Tibial artery (tissue), 4 donors: ENCODE results near the gene TSSC4.

Experiments used
- DNase-seq, 2 donors: peaks; one replicate each; pipeline ENCODE4 v3.0.0-alpha.2; 2019
- H3K27ac ChIP-seq, 2 donors: fragments of 200-600 bp; sonication (generic) in 1 of 2; 1 replicate in 1 of 2; 2 replicates in 1 of 2; pipeline ENCODE4 v1.5.1; 2018 to 2019; ENCODE audit warnings: mild to moderate bottlenecking in 1 of 2
- H3K27me3 ChIP-seq, 2 donors: fragments of 200-600 bp; sonication (generic) in 1 of 2; one replicate each; pipeline versions ENCODE4 v1.5.1 to v1.6.0; 2016 to 2019
- H3K36me3 ChIP-seq, 3 donors: fragments of 200-600 bp; sonication (generic) in 2 of 3; one replicate each; pipeline ENCODE4 v1.5.1; 2016 to 2019; ENCODE audit warnings: mild to moderate bottlenecking in 2 of 3
- H3K4me1 ChIP-seq, 4 donors: fragments of 200-600 bp; sonication (generic) in 2 of 4; 1 replicate in 3 of 4; 2 replicates in 1 of 4; pipeline ENCODE4 v1.5.1; 2016 to 2019
- H3K4me3 ChIP-seq, 2 donors: fragments of 200-600 bp; sonication (generic) in 1 of 2; 1 replicate in 1 of 2; 2 replicates in 1 of 2; pipeline ENCODE4 v1.5.1; 2018 to 2019; ENCODE audit warnings: mild to moderate bottlenecking in 2 of 2
- H3K9me3 ChIP-seq, 3 donors: fragments of 200-600 bp; sonication (generic) in 1 of 3; one replicate each; pipeline ENCODE4 v1.5.1; 2016 to 2019
- CTCF ChIP-seq, 2 experiments: fragments of 200-600 bp in 1 of 2; fragments of 450-650 bp in 1 of 2; IDR thresholded peaks; one replicate each; pipeline ENCODE4 v1.5.1; 2017 to 2019; ENCODE audit warnings: antibody characterized with exemption in 2 of 2, mild to moderate bottlenecking in 1 of 2, moderate library complexity in 1 of 2
- intact Hi-C: fragments of 100-400 bp; cut with DNase I; formaldehyde crosslinking; loops from one replicate; pipeline ENCODE4 v1.15.0; 2023; ENCODE audit warnings: low total_unique reads

Gene TSSC4

DNA sequence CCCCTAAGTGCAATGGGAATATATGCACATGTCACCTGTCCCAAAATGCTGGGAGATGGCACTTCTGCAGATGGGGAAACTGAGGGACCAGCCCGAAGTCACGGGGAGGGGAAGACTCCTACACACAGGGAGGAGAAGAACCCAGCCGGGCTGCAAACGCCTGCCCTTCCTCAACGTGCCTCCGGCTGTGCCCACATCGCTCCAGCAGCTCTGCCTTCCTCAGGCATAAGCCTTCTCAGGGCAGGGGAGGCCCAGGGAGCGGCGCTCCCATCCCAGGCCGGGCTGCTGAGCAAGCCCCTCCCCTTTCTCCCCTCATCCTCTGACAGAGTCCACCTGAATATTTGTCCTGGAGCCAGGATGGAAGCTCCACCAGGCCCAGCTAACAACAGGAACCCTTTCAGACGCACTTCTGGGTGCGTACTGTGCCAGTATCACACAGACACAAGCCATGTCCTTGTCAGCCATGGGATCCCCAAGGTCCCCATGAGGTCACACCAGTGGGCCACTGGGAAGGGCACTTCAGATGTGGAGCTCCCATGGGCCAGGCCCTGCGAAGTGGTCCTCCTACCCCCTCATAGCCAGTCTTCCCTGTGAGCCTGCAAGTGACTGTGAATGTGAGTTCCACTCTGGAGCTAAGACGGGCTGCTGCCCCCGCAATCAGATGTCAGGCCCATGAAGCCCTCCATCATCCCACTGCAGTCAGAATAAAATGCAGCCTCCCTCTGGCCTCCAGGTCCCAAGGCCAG, 25.9 kb upstream of the TSSC4 start:
- H3K36me3 ChIP-seq: no peaks in the 10 kb centered on the region
- peaks cover 0 to 24% (median 17%) of the 10 kb centered on the region in 4 donors for H3K4me1 ChIP-seq
- H3K9me3 ChIP-seq: no peaks in the 10 kb centered on the region
- H3K27ac ChIP-seq: no peak overlapping the region
- DNase-seq: no peak
- intact Hi-C loops: loop anchor here (5.0 kb wide), 1 partner anchor 33 kb away; no protein-coding TSS in a partner anchor
- no peaks in the 10 kb centered on the region for H3K27me3 ChIP-seq
- no peak for TF ChIP-seq CTCF (IDR thresholded peaks at IDR 0.05)
- no peak overlapping the region for H3K4me3 ChIP-seq

DNA sequence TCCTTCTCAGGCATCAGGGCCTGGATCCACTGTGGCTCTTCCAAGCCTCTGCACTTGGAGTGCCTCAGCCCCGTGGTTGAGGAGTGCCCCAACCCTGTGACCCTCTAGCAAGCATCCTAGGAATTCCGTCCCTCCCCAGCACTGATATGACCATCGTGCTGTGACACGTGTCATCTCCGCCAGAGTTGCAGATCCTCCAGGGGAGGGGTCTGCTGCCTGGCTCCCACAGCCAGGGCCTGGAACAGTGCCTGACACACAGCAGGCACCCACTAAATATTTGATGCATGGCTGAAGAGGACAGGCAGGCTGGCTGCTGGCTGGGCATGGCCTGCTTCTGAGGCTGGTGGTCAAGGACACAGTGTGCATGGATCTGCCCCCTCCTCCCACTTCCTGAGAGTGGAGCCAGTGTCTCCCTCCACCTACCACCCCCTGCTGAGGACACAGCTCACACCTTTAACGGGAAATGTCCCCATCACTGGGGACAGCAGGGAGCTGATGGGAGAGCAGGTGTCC, 25.2 kb upstream of the TSSC4 start:
- intact Hi-C loops: no loop called here
- H3K27me3 ChIP-seq: no peaks in the 10 kb centered on the region
- no peak overlapping the region for H3K27ac ChIP-seq
- DNase-seq: no peak
- peaks cover 0 to 32% (median 25%) of the 10 kb centered on the region in 4 donors for H3K4me1 ChIP-seq
- no peaks in the 10 kb centered on the region for H3K9me3 ChIP-seq
- no peak overlapping the region for H3K4me3 ChIP-seq
- H3K36me3 ChIP-seq: no peaks in the 10 kb centered on the region
- no peak for TF ChIP-seq CTCF (IDR thresholded peaks at IDR 0.05)

GRCh38 chr11:2375964-2376551, 24.5 kb upstream of the TSSC4 start:
- no peaks in the 10 kb centered on the region for H3K27me3 ChIP-seq
- no peak for TF ChIP-seq CTCF (IDR thresholded peaks at IDR 0.05)
- no peaks in the 10 kb centered on the region for H3K36me3 ChIP-seq
- peaks cover 0 to 39% (median 29%) of the 10 kb centered on the region in 4 donors for H3K4me1 ChIP-seq
- H3K9me3 ChIP-seq: no peaks in the 10 kb centered on the region
- no peak overlapping the region for H3K27ac ChIP-seq
- DNase-seq: no peak
- intact Hi-C loops: no loop called here
- no peak overlapping the region for H3K4me3 ChIP-seq

- Histone ChIP-seq H3K4me1 (peaks cover 0 to 47% (median 36%) of the 10 kb centered on the region in 4 donors), H3K36me3 (no peaks in the 10 kb centered on the region), H3K9me3 (no peaks in the 10 kb centered on the region), H3K27me3 (no peaks in the 10 kb centered on the region), H3K27ac (peak within 1 kb of the TSS; percentile 98 to 100), H3K4me3 (peak within 1 kb of the TSS; percentile 99 to 100)
- intact Hi-C loops: no loop called here
- no peak for TF ChIP-seq CTCF (IDR thresholded peaks at IDR 0.05)
- no peak for DNase-seq
Measured at GRCh38 chr11:2376751-2377451, 23.6 kb upstream of the TSSC4 start, which contains the start of gene CD81. Gene CD81, plus strand, starts transcription at chr11:2377310. Its CDS starts 240 bp downstream, at chr11:2377550.

DNA sequence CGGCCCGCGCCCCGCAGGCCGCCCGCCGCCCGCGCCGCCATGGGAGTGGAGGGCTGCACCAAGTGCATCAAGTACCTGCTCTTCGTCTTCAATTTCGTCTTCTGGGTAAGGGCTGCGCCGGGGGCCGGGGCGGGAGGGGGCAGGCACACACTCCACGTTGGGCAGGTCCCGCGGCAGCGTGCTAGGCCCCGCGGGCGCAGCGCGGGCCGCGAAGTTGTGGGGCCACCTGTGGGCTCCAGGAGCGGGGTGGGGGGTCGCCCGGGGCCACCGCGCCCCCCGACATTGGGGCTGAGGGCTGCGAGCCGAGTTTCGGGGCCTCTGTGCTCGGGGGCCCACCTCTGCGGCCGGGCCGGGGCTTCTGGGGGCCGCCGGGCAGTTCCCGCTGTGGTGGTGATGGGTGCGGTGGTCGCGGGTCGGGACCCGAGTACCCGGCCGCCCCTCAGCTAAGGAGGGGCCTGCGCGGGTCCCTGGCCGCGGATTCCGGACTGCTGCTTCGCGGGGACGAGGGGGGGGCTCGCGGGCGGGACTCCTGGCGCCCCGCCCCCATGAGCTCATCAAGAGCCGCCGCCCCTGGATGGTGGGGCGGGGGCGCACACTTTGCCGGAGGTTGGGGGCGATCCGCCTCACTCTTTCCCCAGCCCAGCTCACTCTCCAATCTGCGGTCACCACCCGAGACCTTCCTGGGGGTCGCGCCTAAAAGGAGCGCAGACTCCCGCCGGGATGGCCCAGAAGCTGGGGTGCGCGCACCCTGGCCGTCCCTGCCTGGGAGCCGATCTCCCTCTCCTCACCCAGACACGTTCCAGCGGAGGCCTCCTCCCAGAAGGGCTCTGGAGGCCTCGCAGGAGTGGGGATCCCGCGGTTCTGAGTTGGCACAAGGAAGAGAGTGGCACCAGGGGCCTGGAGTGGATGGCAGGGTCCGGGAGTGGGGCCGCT, 22.8 kb upstream of the TSSC4 start:
- H3K4me3 ChIP-seq: peak overlapping the region; percentile 99 to 100
- no peaks in the 10 kb centered on the region for H3K36me3 ChIP-seq
- intact Hi-C loops: no loop called here
- TF ChIP-seq CTCF (IDR thresholded peaks at IDR 0.05): no peak
- no peaks in the 10 kb centered on the region for H3K27me3 ChIP-seq
- peaks cover 0 to 56% (median 44%) of the 10 kb centered on the region in 4 donors for H3K4me1 ChIP-seq
- H3K9me3 ChIP-seq: no peaks in the 10 kb centered on the region
- peak; percentile 79 to 88 for DNase-seq
- peak overlapping the region; percentile 98 to 100 for H3K27ac ChIP-seq
